NCI-H345 (cell line): Measurements from ENCODE around the gene TENM4.

ENCODE experiments used
- DNase-seq: peaks from one replicate; lab custom pipeline; 2025; lab: John Stamatoyannopoulos, UW

The TENM4 gene

DNA sequence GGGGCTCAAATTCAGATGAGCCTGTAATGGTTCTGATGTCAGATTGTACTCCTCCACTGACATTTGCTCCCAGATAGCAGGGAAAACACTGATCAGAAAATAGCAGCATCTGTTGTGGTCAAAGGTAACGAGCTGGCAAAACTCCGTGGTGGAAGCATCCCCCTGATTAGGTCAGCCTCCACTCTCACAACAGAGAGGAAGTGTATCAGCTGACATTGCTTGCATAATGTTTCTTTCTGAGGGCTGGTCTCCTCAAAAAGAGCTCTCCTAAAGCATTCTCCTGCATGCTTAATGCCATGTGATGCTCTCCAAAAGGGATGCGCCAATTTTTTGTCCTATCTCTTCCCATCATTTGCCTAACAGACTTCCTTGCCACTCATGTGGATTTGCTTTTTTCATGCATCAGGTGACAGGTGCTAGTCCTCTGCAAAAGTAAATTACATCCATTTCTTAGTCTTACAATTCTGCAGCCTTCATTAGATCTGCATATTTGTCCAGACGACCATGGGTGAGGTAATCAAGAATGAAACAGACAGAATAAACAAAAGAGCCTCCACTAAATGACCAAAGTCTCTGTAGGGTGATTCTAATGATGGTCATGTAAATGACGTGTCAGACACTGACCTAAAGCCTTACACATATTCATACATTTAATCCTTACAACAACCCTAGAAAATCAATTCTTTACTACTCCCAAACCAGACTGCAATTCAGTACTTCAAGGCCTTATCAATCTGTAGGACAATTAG, 6.4 kb upstream of the TENM4 start:
- DNase-seq, result no peak

DNA sequence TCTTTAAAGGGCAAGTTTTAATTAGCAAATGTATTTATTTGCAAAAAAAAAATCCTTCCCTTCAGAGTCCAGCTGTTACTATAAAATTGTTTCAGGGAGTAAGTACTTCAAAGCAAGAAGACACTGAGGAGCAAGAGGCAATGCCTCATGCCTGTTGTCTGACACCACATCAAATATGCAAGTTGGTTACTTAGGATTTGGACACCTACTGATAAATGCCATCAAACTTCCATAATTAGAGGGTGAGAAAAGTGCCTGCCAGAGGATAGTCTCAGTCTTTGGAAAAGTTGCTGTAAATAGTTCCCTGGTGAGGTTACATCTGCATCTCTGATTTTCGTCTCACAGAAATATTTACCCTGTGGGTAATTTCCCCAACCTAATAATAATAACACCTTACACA, 4.1 kb upstream of the TENM4 start:
- DNase-seq, result no peak

DNA sequence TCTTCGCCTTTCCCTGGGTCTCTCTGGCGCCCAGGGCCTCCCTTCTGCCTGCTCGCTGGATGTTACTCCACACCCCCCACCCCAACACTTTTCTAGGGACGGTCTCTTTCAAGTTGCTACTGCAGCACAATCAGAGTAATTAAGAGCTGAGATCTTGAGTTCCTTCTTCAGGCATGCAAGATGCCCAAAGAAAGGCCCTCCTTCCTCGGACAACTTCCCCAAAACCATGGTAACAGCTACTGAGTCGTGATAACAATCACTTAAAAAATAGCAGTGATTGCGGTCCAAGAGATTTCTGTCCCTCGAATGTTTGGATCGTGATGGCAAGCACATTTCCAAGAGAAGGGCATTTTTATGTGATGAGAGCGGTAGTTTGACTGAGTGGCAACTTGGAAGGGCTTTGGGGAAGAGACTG, 638 bp upstream of the TENM4 start:
- DNase-seq, result no peak

DNA sequence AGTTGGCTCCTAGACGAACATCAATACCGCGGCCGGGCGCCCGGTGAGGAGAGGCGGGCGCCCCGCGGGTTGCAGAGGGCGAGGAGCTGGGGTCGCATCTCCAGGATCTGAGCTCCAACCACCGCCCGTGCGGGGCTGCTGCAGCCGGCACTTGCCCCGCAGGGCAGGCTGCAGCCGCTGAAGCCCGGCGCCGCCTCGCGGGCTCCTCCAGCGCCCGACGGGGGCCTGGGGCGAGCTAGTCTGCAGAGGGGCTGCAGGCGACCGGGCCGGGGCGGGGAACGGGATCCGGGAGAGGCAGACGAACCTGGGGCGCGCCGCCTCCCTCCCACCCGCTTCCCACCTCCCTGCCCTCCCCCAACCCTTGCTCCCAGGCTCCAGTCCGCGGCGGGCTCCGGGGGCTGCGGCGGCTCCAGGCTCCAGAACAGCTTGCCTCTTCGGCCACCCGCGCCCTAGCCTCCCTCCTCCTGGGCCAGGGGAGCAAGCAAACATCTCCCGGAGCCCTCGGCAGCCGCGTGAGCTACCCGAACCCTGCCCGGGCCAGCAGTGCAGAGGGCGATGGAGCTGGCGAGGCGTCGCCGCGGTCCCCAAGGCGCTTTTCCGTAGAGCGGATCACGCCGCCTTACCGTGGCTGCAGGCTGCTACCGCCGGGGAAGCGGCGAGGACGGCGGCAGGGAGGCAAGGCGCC, 802 bp downstream of the TENM4 start:
- DNase-seq, result peak; percentile 53

DNA sequence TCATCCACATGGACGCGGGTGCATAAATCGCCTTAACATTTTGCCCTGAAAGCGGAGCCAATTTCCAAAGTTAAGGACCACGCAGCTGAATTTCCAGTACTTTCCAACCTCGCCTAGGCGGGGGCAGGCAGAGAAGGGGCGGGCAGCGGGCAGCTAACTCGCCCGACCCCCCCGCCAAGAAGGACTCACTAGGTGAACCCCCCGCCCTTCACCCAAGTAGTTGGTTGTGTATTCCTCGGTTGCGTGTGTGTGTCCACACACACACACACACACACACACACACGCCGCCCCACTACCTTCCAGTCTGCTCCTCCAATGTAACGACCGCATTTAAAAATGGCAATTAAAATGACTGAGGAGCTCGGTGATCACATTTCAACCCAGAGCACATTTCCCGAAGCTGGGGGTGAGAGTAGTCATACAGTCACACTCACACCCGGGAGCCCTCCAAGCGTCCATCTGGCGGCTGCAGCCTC, 1.4 kb downstream of the TENM4 start:
- peak; percentile 43 for DNase-seq

DNA sequence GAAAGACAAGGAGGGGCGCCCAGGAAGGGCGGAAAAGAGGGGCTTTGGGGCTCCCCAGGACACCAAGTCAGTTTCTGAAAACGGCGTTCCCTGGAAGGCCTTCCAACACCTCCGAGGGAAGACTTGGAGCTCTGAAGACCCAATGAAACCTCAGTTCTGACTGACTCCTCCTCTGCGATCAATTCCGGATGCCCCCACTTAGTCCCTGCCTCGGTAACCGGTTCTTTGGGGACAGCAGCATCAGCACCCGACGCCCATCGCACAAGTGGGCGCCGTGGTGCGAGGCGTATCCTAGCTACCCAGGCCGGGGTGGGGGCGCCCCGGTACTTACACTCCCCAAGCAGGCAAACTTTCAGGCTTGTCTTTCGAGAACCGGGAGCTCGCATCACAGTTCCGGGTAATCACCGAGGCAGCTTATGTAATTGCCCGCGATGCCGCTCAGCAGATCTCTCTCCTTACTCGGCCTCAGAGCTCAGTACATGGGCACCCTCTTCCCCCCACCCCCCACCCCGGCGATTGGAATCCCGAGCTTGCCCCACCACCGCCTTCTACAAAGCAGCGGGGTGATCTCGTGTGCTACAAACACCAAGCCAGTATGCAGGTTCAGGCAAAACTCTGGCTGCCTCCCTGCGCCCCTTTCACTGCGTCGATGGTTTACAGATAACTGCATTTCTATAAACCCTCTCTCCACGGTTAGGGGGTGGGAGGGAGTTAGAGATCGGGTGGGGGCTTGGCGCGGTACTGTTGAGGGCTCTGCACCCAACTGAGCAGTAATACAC, 2.0 kb downstream of the TENM4 start:
- peak; percentile 61 for DNase-seq

DNA sequence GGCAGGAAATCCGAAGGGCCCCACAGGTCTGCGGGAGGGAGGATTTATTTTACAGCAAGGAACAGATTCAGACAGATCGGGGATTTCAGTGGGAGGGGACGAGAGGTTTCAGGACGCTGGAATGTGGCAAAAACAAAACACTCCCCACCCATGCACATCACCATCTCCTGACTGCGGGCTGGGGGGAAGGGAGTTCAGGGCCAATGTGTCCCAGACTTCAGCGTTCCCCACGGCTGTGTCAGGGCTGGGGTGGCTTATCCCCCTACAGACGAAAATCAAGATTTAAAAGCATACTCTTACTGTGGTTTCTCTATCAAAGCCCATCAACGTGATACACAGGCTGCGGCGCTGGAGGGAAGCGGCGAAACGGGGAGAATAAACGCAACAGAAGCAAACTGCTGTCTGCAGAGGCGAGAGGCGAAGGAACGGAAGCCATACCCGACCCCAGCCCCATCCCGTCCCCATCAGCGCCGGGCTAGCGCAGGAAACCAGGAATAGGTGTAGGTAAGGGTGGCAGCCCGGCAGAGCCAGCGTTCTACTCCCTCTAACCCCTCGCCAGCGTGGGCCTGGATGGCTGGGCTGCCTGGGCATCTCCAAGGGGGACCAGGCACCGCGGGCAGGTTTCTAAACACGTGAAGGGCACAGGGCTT, 2.7 kb downstream of the TENM4 start:
- DNase-seq, result peak; percentile 63

DNA sequence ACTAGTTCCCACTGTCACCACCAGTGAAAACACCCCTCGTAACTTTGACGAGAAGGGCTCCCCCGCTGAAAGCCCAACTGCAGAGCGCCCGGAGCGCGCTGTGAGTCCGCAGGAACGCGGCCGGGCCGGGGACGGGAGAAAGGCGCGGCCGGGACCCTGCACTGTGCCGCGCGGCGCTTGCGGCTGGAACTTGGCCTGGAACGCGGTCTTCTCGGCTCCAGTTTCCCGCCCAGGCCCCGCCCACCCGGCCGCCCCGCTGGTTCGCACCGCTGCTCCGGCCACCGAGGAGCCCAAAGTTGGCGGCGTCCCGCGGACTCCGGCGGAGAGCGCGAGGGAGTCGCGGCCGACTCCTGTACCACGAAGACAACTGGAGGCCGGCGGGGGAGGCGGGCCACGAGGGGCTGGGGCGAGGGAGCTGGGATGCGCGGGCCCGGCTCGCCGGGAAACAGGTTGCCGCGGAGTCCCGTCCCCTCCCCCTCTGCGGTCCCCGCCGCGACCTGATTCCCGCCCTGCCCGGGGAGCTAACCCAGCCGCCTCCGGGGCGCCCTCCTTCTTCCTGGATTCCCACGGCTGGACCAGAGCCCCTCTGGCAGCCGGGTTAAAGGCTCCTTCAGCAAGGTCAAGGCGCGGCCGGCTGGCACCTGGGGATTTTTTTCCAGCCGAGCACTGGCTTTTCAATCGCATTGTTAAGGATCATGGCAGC, 3.4 kb downstream of the TENM4 start:
- DNase-seq, result peak; percentile 68

DNA sequence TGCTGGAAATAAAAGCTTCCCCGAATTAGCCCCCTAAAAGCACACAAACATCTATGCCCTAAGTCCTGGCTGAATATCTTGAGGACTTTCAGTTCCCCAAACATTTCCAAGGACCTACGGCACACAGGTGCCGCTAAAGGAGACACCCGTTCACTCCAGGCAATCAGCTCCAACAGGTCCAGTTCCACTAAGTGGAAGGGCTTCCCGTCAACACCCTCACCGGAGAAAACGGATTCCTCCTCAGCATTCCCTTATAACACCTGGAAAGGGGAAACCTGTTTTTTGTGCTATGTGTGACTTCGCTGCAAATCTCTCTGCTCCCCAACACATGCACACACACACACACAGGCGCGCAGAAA, 3.9 kb downstream of the TENM4 start:
- DNase-seq, result no peak

DNA sequence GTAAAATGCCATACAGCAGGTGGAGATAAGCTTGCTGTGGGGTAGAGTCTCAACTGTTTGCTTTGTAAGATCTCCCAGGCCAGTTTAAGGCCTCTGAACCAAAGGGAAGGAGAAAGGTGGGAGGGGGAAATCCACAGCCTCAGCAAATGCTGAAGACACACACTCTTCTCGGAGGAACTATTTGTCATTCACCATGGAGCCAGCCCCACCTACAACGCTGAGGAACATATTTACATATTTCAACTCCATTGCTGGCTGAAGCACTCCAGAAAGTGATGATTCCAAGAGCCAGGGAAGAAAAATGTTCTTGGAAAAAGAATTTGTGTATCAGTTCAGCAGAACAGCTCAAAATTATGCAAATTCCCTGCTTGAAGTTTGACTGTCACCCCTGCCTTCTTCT, 6.5 kb downstream of the TENM4 start:
- no peak for DNase-seq

DNA sequence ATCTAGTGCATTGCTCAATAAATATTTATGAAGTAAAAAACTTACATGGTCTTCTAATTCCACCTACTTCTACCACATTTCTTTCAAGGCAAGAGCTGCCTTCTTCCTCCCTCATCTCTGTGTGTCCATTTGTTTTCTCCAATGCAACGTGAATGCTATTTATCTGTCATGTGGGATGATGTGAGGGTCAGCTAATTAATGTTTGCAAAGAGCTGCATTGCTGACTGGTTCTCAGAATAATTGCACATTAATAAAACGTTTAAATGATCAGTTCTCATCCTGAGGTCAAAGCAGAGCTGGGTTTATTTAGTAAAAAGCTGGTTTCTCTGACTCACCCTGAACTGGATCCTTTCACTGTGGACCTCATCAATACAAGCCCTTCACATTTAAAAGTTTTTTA, 8.7 kb downstream of the TENM4 start:
- DNase-seq, result no peak

DNA sequence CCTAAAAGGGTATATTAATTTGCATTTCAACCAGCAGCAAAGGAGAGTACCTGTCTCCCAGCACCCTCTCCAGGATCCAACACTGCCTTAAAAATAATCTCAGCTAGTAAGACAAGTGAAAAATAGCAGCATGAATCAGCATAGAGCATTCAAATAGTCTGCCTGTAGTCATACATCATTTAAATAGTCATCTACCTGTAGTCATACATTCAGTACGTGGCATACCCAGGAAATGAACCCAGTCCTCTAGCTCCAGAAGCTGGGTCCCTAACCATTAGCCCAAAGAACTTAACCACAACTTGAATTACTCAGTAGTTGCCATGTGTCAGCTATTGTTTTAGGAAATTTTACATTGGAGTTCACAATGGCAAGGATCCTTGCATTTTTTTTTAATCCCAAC, 9.3 kb downstream of the TENM4 start:
- DNase-seq, result no peak

DNA sequence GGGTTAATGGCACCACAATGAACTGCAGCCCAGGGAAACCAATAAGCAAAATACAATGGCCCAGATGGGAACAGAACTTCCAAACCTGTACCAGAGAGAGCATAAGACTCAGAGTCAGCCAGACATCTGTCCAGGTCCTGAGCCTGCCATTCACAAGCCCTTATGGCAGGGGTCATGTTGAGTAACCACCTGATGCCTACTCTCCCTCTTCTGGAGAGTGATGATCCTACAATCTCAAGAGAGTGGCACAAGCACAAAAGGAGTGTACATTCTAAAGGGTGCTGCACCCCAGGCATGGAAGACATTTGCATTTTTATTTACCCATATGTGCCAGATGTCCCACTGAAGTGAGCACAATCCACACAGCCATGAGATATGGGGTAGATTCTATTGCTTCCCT, 10.6 kb downstream of the TENM4 start:
- no peak for DNase-seq

DNA sequence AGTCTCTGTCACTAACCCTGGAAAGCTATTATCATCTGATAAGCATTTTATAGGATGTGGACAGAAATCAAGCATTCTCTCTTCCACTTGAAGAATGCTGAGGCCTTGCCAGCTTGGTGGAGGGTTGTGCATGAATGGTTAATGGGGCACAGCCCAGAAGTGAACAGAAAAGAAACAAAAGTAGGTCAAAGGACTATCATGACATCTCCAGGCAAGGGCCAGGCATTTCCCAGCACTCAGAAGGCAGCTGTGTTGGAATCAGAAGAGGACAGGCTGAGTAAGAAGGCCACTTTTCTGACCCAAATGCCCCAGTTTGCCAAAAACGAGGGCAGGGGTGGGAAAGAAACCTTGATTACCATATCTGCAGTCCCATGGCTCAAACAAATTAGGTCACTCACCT, 12.4 kb downstream of the TENM4 start:
- no peak for DNase-seq

DNA sequence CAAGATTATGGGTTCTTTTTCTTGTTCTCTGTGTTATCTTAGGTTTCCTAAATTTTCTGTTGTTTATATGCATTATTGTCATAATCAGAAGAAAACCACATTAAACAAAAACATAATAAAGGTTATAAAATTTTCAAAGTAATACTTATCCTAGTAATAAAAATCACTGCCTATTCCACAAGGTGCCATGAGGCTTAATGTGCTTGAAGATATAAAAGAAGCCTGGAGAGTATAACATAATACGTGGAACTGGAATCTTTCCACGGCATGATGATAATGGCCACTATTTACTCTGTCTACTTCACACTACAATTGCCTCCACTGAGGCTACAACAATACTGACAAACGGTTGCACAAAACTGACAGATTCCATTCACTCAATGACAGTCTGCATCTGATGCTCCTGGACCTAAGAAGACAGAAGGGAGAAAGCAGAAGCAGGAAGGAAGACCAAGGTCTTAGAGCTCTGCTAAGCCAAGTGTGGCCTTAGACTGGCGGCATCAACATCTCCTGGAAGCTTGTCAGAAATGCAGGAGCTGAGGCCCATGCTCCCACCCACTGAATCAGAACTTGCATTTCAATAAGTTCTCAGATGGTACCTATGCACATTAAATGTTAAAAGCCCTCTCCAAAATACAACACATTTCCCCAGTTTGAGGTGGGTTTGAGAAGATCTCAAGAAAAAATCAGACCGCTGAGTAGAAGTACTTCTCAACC, 13.1 kb downstream of the TENM4 start:
- DNase-seq, result no peak

DNA sequence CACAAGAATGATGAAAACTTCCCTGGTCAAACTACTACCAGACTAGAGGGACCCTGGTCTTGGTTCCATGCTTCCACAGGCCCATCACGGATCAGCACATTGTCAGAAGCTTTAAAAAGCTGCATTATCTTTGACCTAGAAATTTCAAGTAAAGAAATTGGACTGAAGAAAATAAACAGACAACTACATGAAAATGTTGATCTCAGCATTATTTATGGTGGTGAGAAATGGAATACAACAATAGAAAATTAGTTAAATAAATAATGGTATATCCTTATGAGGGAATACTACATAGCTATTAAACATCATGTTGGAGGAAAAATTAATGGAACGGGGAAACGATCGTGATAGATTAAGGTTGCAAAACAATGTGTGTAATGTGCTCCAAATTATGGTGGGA, 13.7 kb downstream of the TENM4 start:
- no peak for DNase-seq

DNA sequence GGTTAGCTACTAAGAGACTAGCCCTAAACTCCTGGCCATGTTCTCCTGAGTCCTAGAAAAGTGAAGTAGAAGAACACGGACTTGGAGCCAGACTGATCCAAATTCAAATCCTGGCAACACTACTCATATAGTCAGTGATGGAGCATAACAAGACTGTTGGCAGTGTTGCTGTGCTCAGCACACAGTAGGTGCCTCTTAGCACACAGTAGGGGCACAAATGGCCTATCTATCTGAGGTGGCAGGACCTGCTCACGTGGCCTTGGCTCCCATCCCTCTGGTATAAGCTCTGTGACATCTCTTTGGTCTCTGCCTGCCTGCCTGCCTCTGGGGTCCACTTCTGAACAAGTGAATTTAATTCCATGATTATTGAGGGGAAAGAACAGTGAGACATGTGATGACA, 15.4 kb downstream of the TENM4 start:
- DNase-seq, result no peak

DNA sequence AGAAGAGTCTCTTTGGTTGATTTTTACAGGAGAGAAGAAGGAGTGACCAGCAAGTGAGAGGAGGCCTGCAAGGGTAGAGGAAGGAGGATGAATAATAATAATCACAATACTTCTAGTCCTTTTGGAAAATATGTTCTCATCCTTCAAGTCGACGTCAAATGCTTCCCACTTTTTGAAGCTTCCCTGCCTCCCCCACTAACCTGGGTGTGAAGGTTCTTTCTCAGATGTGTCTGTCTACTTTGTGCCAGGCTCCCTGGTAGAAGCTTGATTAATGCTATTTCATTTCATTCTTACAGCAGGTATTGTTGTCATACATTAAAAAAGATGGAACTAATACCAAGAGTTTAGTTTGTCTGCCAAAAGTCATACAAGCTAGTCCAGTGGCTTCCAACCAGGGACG, 17.1 kb downstream of the TENM4 start:
- DNase-seq, result no peak

DNA sequence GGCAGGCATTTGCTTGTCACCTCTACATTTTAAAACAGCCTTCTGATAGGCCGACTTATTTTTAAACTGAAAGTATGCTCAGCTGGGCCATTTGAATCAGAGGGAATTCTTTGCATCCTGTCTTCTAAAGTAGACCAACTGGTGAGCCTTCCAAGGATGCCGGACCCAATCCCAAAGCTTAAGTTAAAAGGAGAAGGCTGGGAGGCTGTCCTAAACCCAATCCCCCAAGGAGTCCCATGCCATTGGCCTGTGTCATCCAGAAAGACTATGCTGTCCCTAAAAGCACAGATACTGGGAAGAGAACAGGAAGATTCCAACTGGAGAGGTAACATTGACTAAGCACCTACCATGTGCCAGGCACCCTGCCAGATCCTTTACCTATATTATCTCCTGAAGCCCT, 18.0 kb downstream of the TENM4 start:
- no peak for DNase-seq

DNA sequence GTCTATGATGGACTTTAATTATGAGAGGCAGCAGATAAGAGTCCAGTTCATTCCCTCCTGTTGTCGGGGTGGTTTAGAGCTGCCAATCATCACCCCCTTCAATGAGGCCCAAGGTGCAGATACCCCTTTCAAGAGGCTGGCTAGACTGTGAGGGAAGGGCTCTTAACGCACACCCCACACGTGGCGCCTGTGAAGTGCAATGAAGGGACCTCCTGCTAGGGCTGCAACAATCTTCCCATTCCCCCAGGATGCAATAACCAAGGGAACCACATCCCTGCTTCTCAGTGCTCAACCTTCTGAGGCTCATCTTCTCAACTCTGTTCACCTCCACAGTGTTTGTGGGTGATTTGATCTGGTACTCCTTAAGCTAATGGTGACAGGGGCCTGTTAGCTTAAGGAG, 19.0 kb downstream of the TENM4 start:
- no peak for DNase-seq

DNA sequence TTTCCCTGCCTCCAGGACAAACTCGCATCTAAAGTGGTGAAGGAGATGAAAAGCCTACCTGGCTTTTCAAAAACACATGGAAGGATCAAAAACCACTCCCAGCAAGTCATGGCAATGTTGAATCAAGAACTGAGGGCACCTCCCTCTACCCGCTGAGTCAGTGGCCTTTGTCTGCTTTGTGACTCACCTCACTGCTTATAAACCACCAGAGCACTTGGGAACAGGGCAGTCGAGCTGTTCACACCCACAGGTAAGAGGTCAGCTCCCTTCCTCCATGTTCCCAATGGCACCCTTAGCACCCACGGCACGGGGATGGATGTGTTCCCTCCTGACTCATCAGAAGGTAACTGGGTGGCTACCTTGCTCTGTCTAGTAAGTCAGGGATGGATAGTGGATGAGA, 21.7 kb downstream of the TENM4 start:
- DNase-seq, result no peak
